KMS-11 (cell line): Measurements from ENCODE around the gene KMT2B.

Experiments used
- H2AFZ ChIP-seq: fragments of 200-600 bp; sonication (generic); 2 replicates; pipeline ENCODE4 v1.6.1; 2016; ENCODE audit warnings: antibody characterized with exemption, mixed run types, low read depth
- H3K27ac ChIP-seq: fragments of 200-600 bp; sonication (generic); 2 replicates; pipeline ENCODE4 v1.6.1; 2016; ENCODE audit warnings: mild to moderate bottlenecking, mixed run types
- H3K27me3 ChIP-seq: fragments of 200-600 bp; sonication (generic); 2 replicates; pipeline ENCODE4 v1.6.1; 2017; ENCODE audit warnings: mild to moderate bottlenecking, low read depth, mixed run types, moderate library complexity; ENCODE audit not compliant: insufficient read depth
- H3K36me3 ChIP-seq: fragments of 200-600 bp; sonication (generic); 2 replicates; pipeline ENCODE4 v1.6.1; 2017; ENCODE audit warnings: mild to moderate bottlenecking, mixed run types; ENCODE audit not compliant: insufficient read depth
- H3K4me1 ChIP-seq: fragments of 200-600 bp; sonication (generic); 2 replicates; pipeline ENCODE4 v1.6.1; 2016; ENCODE audit warnings: mild to moderate bottlenecking, low read depth, mixed run types; ENCODE audit not compliant: poor library complexity, severe bottlenecking
- H3K4me2 ChIP-seq: fragments of 200-600 bp; sonication (generic); 2 replicates; pipeline ENCODE4 v1.7.0; 2016; ENCODE audit warnings: mild to moderate bottlenecking, mixed run types
- H3K4me3 ChIP-seq: fragments of 200-600 bp; sonication (generic); IDR thresholded peaks from 2 replicates; pipeline ENCODE4 v1.6.1; 2017; ENCODE audit warnings: low read depth, low read length, mixed read lengths; ENCODE audit not compliant: insufficient read depth
- H3K79me2 ChIP-seq: fragments of 200-600 bp; sonication (generic); 2 replicates; pipeline ENCODE4 v1.6.1; 2016; ENCODE audit warnings: low read depth, mixed run types; ENCODE audit not compliant: insufficient read depth
- H3K9ac ChIP-seq: fragments of 200-600 bp; sonication (generic); 2 replicates; pipeline ENCODE4 v1.6.1; 2016; ENCODE audit warnings: mild to moderate bottlenecking, mixed run types
- H4K20me1 ChIP-seq: fragments of 200-600 bp; sonication (generic); 2 replicates; pipeline ENCODE4 v1.6.1; 2016; ENCODE audit warnings: mild to moderate bottlenecking, mixed run types; ENCODE audit not compliant: insufficient read depth
- CTCF ChIP-seq: fragments of 200-600 bp; sonication (generic); conservative IDR thresholded peaks from 2 replicates; pipeline ENCODE4 v1.6.1; 2017; ENCODE audit warnings: low read depth, mild to moderate bottlenecking, antibody characterized with exemption, low read length, moderate library complexity, mixed read lengths

The KMT2B gene

GRCh38 chr19:35743640-35744429 is 26.0 kb downstream of the KMT2B start:
- peak overlapping the region; percentile 50; the same call in 1 of the 2 replicates for H2AFZ ChIP-seq

GRCh38 chr19:35744430-35745327 is 26.9 kb downstream of the KMT2B start:
- peak overlapping the region; percentile 50; the same call in 1 of the 2 replicates for H2AFZ ChIP-seq
- no peaks in the 10 kb centered on the region for H3K36me3 ChIP-seq
- peak overlapping the region; percentile 96 for H3K9ac ChIP-seq
- H4K20me1 ChIP-seq: no peaks in the 10 kb centered on the region
- peak overlapping the region; percentile 50 for H3K4me2 ChIP-seq
- H3K27ac ChIP-seq: peak overlapping the region; percentile 96
- peak overlapping the region; percentile 62 for H3K4me3 ChIP-seq
- no peaks in the 10 kb centered on the region for H3K27me3 ChIP-seq
- peaks cover 4% of the 10 kb centered on the region; the same call in 1 of the 2 replicates for H3K79me2 ChIP-seq
- peaks cover 56% of the 10 kb centered on the region for H3K4me1 ChIP-seq
- peak; percentile 31; the same call in 1 of the 2 replicates for TF ChIP-seq CTCF

More at GRCh38 chr19:35743640-35744429, 26.0 kb downstream of the KMT2B start:
- H3K9ac ChIP-seq: no peak overlapping the region
- H3K27me3 ChIP-seq: no peaks in the 10 kb centered on the region
- H3K4me1 ChIP-seq: peaks cover 53% of the 10 kb centered on the region
- H3K79me2 ChIP-seq: no peaks in the 10 kb centered on the region; the same call in 1 of the 2 replicates
- H4K20me1 ChIP-seq: no peaks in the 10 kb centered on the region
- TF ChIP-seq CTCF: no peak
- H3K36me3 ChIP-seq: no peaks in the 10 kb centered on the region
- H3K4me2 ChIP-seq: peak overlapping the region; percentile 50
- no peak overlapping the region for H3K4me3 ChIP-seq
- no peak overlapping the region for H3K27ac ChIP-seq

GRCh38 chr19:35745328-35746086 is 27.7 kb downstream of the KMT2B start, which contains the start of the genes PSENEN and U2AF1L4:
PSENEN (plus strand) TSS chr19:35745651; CDS start chr19:35745931, 280 bp downstream.
U2AF1L4 (minus strand) TSS chr19:35745418; CDS start chr19:35745391, 27 bp downstream.
- no peaks in the 10 kb centered on the region for H4K20me1 ChIP-seq
- H3K79me2 ChIP-seq: peaks cover 4% of the 10 kb centered on the region; the same call in 1 of the 2 replicates
- no peak for TF ChIP-seq CTCF
- H3K27me3 ChIP-seq: no peaks in the 10 kb centered on the region
- H3K4me3 ChIP-seq: peak within 1 kb of the TSS; percentile 62
- peak within 1 kb of the TSS; percentile 59 for H3K4me2 ChIP-seq
- peak within 1 kb of the TSS; percentile 96 for H3K27ac ChIP-seq
- H2AFZ ChIP-seq: peak within 1 kb of the TSS; percentile 50
- no peaks in the 10 kb centered on the region for H3K36me3 ChIP-seq
- H3K4me1 ChIP-seq: peaks cover 53% of the 10 kb centered on the region
- peak within 1 kb of the TSS; percentile 96 for H3K9ac ChIP-seq

GRCh38 chr19:35746087-35746462 is 28.3 kb downstream of the KMT2B start:
- H3K4me3 ChIP-seq: peak overlapping the region; percentile 62
- H3K9ac ChIP-seq: peak overlapping the region; percentile 96; the same call in 1 of the 2 replicates
- H3K4me1 ChIP-seq: peaks cover 53% of the 10 kb centered on the region
- H2AFZ ChIP-seq: no peak overlapping the region
- H4K20me1 ChIP-seq: no peaks in the 10 kb centered on the region
- no peaks in the 10 kb centered on the region for H3K36me3 ChIP-seq
- H3K4me2 ChIP-seq: peak overlapping the region; percentile 59
- no peak for TF ChIP-seq CTCF
- H3K27me3 ChIP-seq: no peaks in the 10 kb centered on the region
- H3K27ac ChIP-seq: peak overlapping the region; percentile 96; the same call in 1 of the 2 replicates
- H3K79me2 ChIP-seq: peaks cover 4% of the 10 kb centered on the region; the same call in 1 of the 2 replicates
